Measurements from ENCODE around the gene DNASE1.

DNASE1 gene

GRCh38 chr16:3677994-3678393 lies 23.5 kb downstream of the DNASE1 start:
- no peak overlapping the region for H3K4me3 ChIP-seq (ENCODE audit: low read depth, low read length)
- TF ChIP-seq POLR2A (IDR thresholded peaks at IDR 0.05; ENCODE audit: extremely low read depth, insufficient read length) (no peak), CTCF (IDR thresholded peaks at IDR 0.05; ENCODE audit: low read depth, low read length) (no peak), MAX (IDR thresholded peaks at IDR 0.05; ENCODE audit: low read depth, low read length) (no peak), MYC (IDR thresholded peaks at IDR 0.05; ENCODE audit: low read depth, low read length) (no peak)
- no peak for DNase-seq (ENCODE audit: low read depth)

GRCh38 chr16:3681206-3681605 lies 26.7 kb downstream of the DNASE1 start:
- DNase-seq (ENCODE audit: low read depth), result no peak
- TF ChIP-seq MAX (IDR thresholded peaks at IDR 0.05; ENCODE audit: low read depth, low read length) (no peak), CTCF (IDR thresholded peaks at IDR 0.05; ENCODE audit: low read depth, low read length) (no peak), POLR2A (IDR thresholded peaks at IDR 0.05; ENCODE audit: extremely low read depth, insufficient read length) (no peak), MYC (IDR thresholded peaks at IDR 0.05; ENCODE audit: low read depth, low read length) (no peak)

GRCh38 chr16:3687021-3687420 lies 32.5 kb downstream of the DNASE1 start:
- no peak for TF ChIP-seq POLR2A (IDR thresholded peaks at IDR 0.05; ENCODE audit: extremely low read depth, insufficient read length)
- TF ChIP-seq MYC (IDR thresholded peaks at IDR 0.05; ENCODE audit: low read depth, low read length), result no peak
- TF ChIP-seq MAX (IDR thresholded peaks at IDR 0.05; ENCODE audit: low read depth, low read length), result no peak
- no peak for TF ChIP-seq CTCF (IDR thresholded peaks at IDR 0.05; ENCODE audit: low read depth, low read length)
- H3K4me3 ChIP-seq (ENCODE audit: low read depth, low read length), result no peak overlapping the region
- no peak for DNase-seq (ENCODE audit: low read depth)

More at GRCh38 chr16:3681206-3681605, 26.7 kb downstream of the DNASE1 start:
- H3K4me3 ChIP-seq (ENCODE audit: low read depth, low read length), result no peak overlapping the region

GRCh38 chr16:3687792-3688191 lies 33.3 kb downstream of the DNASE1 start:
- no peak overlapping the region for H3K4me3 ChIP-seq (ENCODE audit: low read depth, low read length)
- DNase-seq (ENCODE audit: low read depth), result no peak
- TF ChIP-seq MYC (IDR thresholded peaks at IDR 0.05; ENCODE audit: low read depth, low read length), result no peak
- TF ChIP-seq CTCF (IDR thresholded peaks at IDR 0.05; ENCODE audit: low read depth, low read length), result no peak
- no peak for TF ChIP-seq POLR2A (IDR thresholded peaks at IDR 0.05; ENCODE audit: extremely low read depth, insufficient read length)
- TF ChIP-seq MAX (IDR thresholded peaks at IDR 0.05; ENCODE audit: low read depth, low read length), result no peak

- no peak for DNase-seq (ENCODE audit: low read depth)
- TF ChIP-seq CTCF (IDR thresholded peaks at IDR 0.05; ENCODE audit: low read depth, low read length) (no peak), MAX (IDR thresholded peaks at IDR 0.05; ENCODE audit: low read depth, low read length) (no peak), POLR2A (IDR thresholded peaks at IDR 0.05; ENCODE audit: extremely low read depth, insufficient read length) (no peak), MYC (IDR thresholded peaks at IDR 0.05; ENCODE audit: low read depth, low read length) (no peak)
- no peak overlapping the region for H3K4me3 ChIP-seq (ENCODE audit: low read depth, low read length)
Measured at GRCh38 chr16:3689731-3690130, 35.2 kb downstream of the DNASE1 start.

Measured in NB4 (cell line).